Transverse colon (tissue), 3 donors: ENCODE results near the gene ODF4.

Experiments used
- CTCF ChIP-seq, 5 experiments: fragments of 200-600 bp in 3 of 5; fragments of 450-650 bp in 2 of 5; sonication (generic) in 3 of 5; IDR thresholded peaks; 1 replicate in 2 of 5; 2 replicates in 3 of 5; pipeline ENCODE4 v1.5.1; 2016 to 2017; ENCODE audit warnings: antibody characterized with exemption in 5 of 5, inconsistent platforms in 3 of 5, mild to moderate bottlenecking in 2 of 5, moderate library complexity in 1 of 5
- POLR2A ChIP-seq: fragments of 450-650 bp; IDR thresholded peaks from one replicate; pipeline ENCODE4 v1.6.1; 2016; ENCODE audit warnings: antibody characterized with exemption, mild to moderate bottlenecking, moderate library complexity

GRCh38 chr17:8366231-8366630 is 26.6 kb downstream of the ODF4 start:
- TF ChIP-seq CTCF (IDR thresholded peaks at IDR 0.05) (no peak), POLR2A (no peak)
